Measurements from ENCODE around the gene CDC42BPB.

DNA sequence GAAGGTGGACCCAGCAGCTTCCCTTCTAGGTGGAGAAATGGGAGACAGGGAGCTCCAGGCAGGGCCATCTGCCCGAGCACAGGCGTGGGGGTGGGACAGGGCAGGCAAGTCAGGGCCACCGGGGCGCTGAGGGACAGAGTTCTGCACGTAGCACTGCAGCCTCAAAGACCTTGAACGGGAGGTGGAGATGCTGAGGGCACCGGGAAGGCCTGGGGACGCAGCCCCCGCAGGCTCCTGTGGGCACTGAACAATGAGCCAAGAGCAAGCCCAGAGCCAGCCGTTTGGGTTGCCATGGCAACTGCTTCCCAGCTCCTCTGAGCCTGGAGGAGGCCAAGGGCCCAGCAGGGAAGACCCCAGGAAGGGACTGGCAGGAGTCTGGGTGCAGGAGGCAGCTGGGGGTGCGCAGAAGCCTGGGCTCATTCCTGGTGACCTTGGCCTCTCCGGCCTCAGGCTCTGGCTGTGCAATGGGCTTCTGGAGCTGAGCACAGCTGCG is 30.0 kb upstream of the CDC42BPB start:
- TF ChIP-seq, protein P1, sequence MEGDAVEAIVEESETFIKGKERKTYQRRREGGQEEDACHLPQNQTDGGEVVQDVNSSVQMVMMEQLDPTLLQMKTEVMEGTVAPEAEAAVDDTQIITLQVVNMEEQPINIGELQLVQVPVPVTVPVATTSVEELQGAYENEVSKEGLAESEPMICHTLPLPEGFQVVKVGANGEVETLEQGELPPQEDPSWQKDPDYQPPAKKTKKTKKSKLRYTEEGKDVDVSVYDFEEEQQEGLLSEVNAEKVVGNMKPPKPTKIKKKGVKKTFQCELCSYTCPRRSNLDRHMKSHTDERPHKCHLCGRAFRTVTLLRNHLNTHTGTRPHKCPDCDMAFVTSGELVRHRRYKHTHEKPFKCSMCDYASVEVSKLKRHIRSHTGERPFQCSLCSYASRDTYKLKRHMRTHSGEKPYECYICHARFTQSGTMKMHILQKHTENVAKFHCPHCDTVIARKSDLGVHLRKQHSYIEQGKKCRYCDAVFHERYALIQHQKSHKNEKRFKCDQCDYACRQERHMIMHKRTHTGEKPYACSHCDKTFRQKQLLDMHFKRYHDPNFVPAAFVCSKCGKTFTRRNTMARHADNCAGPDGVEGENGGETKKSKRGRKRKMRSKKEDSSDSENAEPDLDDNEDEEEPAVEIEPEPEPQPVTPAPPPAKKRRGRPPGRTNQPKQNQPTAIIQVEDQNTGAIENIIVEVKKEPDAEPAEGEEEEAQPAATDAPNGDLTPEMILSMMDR (IDR thresholded peaks at IDR 0.05; ENCODE audit: insufficient read depth, low read length, poor library complexity, severe bottlenecking) = no peak
- no peak for TF ChIP-seq EZH2phosphoT487 (conservative IDR thresholded peaks at IDR 0.05; ENCODE audit: low read length)

Data from SU-DHL-6 (cell line).